OCI-LY3 (cell line): Measurements from ENCODE around the gene SLC2A13.

Experiments
- EZH2phosphoT487 ChIP-seq: fragments of 200-600 bp; shearing (Covaris generic); IDR thresholded peaks from 2 replicates; pipeline ENCODE4 v1.6.1; 2018; ENCODE audit warnings: antibody characterized with exemption, mixed run types, low read depth
- TF ChIP-seq, protein P1 (sequence below): fragments of 200-600, 300-600 bp; sonication (generic); IDR thresholded peaks from 2 replicates; pipeline ENCODE4 v1.5.1; 2014; ENCODE audit warnings: antibody characterized with exemption, low read length, low read depth

DNA sequence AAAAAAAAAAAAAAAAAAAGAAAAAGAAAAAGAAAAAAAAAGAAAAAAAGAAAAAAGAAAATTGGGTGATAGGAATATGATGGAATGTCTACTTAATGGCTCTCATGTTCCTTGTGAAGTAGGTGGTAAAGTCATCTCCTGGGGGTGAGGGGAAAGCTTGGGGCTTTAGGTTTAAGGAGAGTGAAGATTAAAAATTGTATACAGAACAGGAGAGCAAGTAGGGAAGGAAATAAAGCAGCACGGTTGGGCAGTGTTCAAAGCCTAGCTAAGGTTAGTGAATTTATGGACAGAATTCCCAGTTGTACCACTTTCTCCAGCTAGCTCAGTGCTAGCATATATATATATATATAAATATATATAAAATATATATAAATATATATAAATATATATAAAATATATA is 40.0 kb upstream of the SLC2A13 start:
- TF ChIP-seq, protein P1, sequence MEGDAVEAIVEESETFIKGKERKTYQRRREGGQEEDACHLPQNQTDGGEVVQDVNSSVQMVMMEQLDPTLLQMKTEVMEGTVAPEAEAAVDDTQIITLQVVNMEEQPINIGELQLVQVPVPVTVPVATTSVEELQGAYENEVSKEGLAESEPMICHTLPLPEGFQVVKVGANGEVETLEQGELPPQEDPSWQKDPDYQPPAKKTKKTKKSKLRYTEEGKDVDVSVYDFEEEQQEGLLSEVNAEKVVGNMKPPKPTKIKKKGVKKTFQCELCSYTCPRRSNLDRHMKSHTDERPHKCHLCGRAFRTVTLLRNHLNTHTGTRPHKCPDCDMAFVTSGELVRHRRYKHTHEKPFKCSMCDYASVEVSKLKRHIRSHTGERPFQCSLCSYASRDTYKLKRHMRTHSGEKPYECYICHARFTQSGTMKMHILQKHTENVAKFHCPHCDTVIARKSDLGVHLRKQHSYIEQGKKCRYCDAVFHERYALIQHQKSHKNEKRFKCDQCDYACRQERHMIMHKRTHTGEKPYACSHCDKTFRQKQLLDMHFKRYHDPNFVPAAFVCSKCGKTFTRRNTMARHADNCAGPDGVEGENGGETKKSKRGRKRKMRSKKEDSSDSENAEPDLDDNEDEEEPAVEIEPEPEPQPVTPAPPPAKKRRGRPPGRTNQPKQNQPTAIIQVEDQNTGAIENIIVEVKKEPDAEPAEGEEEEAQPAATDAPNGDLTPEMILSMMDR, result no peak
- TF ChIP-seq EZH2phosphoT487, result no peak
